Activated B cell treated with CpG ODN at 0.5 μM for 24 hours (primary cell): ENCODE measurements around the gene PSENEN. TPM values are rescaled to one million over a fixed set of nuclear protein-coding genes. Genes with fewer than 3 reads are reported as not detected.
A peak's percentile ranks its signal among the peaks of the same experiment; 100 is the strongest.

Source experiments
- ATAC-seq: fragments of 200-7000 bp; cut with Tn5 transposase; one replicate; pipeline ENCODE4 v1.10.0; 2021; ENCODE audit warnings: low read depth, mild to moderate bottlenecking, moderate library complexity
- CTCF ChIA-PET: fragments of 350-600 bp; sonication (Branson Sonifier 250); formaldehyde crosslinking; loops from one replicate; lab custom pipeline; 2021; ENCODE audit warnings: antibody characterized with exemption; lab: Charles Lee
- POLR2A ChIA-PET: fragments of 350-600 bp; sonication (Branson Sonifier 250); formaldehyde crosslinking; loops from one replicate; lab custom pipeline; 2021; ENCODE audit warnings: antibody characterized with exemption; lab: Charles Lee
- DNase-seq: peaks from one replicate; pipeline ENCODE4 v3.0.0; 2022
- H3K27ac Mint-ChIP-seq: one replicate; pipeline ENCODE4 v1.8.0; 2020; ENCODE audit warnings: mixed read lengths
- H3K27me3 Mint-ChIP-seq: one replicate; pipeline ENCODE4 v1.8.0; 2021; ENCODE audit warnings: mixed read lengths
- H3K36me3 Mint-ChIP-seq: one replicate; pipeline ENCODE4 v1.8.0; 2021; ENCODE audit warnings: low read depth, mixed read lengths
- H3K4me1 Mint-ChIP-seq: one replicate; pipeline ENCODE4 v1.8.0; 2021; ENCODE audit warnings: mixed read lengths
- H3K4me3 Mint-ChIP-seq: one replicate; pipeline ENCODE4 v1.8.0; 2020; ENCODE audit warnings: mild to moderate bottlenecking, mixed read lengths
- H3K9me3 Mint-ChIP-seq: one replicate; pipeline ENCODE4 v1.8.0; 2020; ENCODE audit warnings: mixed read lengths
- intact Hi-C: fragments of 100-400 bp; cut with micrococcal nuclease; formaldehyde crosslinking; loops from one replicate; pipeline ENCODE4 v1.15.1; 2024
- total RNA-seq: library from RNA; stranded (reverse); gene quantifications from 2 replicates; pipeline ENCODE4 v1.2.3, GENCODE V29; 2022
- TF ChIP-seq, protein P1 (sequence below): fragments of 200-600 bp; IDR thresholded peaks from one replicate; pipeline ENCODE4 v1.8.0; 2022; ENCODE audit warnings: antibody characterized with exemption, mild to moderate bottlenecking

Gene PSENEN
- total RNA-seq, 1 donor from 2014 or later, result 45.0 TPM

DNA sequence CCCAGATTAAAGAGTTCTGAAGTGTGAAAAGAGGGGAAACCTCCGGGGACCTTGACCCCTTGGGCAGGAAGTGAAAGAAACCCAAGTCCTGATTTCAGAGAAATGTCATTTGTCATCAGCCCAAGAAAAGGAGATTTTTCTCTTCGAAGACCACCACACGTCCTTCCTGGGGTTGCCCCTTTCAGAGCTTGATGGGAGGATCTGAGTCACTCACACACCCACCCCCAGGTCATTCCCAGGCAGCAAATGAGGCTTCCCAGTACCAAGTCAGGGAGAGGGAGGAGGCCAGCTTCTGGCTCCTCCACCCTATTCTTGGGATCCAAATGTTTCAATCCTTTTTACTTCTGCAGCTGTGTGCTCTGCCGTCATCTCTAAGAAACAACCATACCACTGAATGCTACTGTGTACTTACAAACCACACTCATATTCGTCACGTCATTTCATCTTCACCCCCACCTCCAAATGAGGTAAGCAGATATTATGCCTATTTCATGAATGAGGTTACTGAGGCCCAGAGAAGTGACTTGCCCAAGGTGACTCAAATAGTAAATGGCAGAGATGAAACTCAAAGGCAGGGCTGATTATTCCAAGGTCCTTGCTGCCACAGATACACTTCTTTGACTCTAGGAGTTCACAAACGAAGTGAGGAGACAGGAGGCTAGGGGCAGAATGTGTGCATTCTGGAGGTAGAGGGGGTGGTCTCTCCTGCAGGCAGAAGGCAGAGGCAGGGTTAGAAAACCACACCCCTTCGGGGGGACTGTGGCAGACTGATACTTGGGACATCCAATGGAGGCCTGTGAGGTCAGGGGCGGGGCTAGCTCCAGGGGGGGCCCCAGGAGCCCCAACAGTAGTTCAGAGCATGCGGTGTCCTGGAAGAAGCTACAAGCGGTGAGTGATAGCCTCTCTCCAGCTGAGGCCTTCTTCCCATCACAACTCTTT, 32.6 kb upstream of the PSENEN start:
- DNase-seq, result peak; percentile 42
- CTCF ChIA-PET, result interaction anchor here (5.7 kb wide), 1 partner anchor 17 kb away, joined by 57 read pairs; no protein-coding TSS in a partner anchor
- no peaks in the 10 kb centered on the region for H3K9me3 Mint-ChIP-seq
- H3K4me1 Mint-ChIP-seq, result peaks cover 67% of the 10 kb centered on the region
- intact Hi-C loops, result loop anchor here (5.0 to 10.0 kb wide), 2 partner anchors 366 to 388 kb away; partner anchors contain the start of genes CD22 and FFAR1
- peaks cover 7% of the 10 kb centered on the region for H3K36me3 Mint-ChIP-seq
- TF ChIP-seq, protein P1, sequence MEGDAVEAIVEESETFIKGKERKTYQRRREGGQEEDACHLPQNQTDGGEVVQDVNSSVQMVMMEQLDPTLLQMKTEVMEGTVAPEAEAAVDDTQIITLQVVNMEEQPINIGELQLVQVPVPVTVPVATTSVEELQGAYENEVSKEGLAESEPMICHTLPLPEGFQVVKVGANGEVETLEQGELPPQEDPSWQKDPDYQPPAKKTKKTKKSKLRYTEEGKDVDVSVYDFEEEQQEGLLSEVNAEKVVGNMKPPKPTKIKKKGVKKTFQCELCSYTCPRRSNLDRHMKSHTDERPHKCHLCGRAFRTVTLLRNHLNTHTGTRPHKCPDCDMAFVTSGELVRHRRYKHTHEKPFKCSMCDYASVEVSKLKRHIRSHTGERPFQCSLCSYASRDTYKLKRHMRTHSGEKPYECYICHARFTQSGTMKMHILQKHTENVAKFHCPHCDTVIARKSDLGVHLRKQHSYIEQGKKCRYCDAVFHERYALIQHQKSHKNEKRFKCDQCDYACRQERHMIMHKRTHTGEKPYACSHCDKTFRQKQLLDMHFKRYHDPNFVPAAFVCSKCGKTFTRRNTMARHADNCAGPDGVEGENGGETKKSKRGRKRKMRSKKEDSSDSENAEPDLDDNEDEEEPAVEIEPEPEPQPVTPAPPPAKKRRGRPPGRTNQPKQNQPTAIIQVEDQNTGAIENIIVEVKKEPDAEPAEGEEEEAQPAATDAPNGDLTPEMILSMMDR, result no peak
- peak overlapping the region; percentile 93 for H3K4me3 Mint-ChIP-seq
- POLR2A ChIA-PET, result interaction anchor here (0.5 to 7.2 kb wide), 11 partner anchors 14 to 393 kb away, joined by 4 to 238 read pairs (median 6); partner anchors contain the start of genes COX6B1, IGFLR1, LIN37 and NFKBID
- peak overlapping the region; percentile 96 for H3K27ac Mint-ChIP-seq
- peak; percentile 1 for ATAC-seq
- H3K27me3 Mint-ChIP-seq, result no peaks in the 10 kb centered on the region

DNA sequence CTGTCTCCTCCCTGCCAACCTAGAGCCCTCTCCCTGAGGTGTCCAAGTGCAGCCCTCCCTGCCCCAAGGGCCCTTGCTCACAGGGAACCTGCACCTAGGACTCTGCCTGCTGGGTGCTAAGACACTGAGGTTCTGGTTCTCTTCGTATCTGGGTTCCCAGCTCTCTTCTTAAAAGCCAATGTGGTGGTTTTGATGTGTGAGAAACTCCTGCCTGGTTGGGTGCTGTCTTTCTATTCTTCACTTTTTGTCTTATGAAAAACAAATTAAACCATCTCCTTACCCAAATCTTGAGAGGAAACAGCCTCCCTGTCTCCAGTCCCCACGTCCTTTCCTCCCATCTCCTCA, 32.0 kb upstream of the PSENEN start:
- H3K27me3 Mint-ChIP-seq, result no peaks in the 10 kb centered on the region
- peaks cover 7% of the 10 kb centered on the region for H3K36me3 Mint-ChIP-seq
- TF ChIP-seq, protein P1, result no peak
- peak overlapping the region; percentile 93 for H3K4me3 Mint-ChIP-seq
- H3K27ac Mint-ChIP-seq, result peak overlapping the region; percentile 96
- intact Hi-C loops, result loop anchor here (5.0 to 10.0 kb wide), 2 partner anchors 366 to 389 kb away; partner anchors contain the start of genes CD22 and FFAR1
- DNase-seq (no peak), ATAC-seq (no peak)
- ChIA-PET CTCF (interaction anchor here (5.7 kb wide), 1 partner anchor 17 kb away, joined by 57 read pairs; no protein-coding TSS in a partner anchor), POLR2A (interaction anchor here (0.6 to 7.2 kb wide), 7 partner anchors 14 to 103 kb away, joined by 5 to 238 read pairs (median 7); partner anchors contain the start of genes COX6B1, IGFLR1, LIN37 and PSENEN)
- H3K4me1 Mint-ChIP-seq, result peaks cover 68% of the 10 kb centered on the region
- no peaks in the 10 kb centered on the region for H3K9me3 Mint-ChIP-seq

DNA sequence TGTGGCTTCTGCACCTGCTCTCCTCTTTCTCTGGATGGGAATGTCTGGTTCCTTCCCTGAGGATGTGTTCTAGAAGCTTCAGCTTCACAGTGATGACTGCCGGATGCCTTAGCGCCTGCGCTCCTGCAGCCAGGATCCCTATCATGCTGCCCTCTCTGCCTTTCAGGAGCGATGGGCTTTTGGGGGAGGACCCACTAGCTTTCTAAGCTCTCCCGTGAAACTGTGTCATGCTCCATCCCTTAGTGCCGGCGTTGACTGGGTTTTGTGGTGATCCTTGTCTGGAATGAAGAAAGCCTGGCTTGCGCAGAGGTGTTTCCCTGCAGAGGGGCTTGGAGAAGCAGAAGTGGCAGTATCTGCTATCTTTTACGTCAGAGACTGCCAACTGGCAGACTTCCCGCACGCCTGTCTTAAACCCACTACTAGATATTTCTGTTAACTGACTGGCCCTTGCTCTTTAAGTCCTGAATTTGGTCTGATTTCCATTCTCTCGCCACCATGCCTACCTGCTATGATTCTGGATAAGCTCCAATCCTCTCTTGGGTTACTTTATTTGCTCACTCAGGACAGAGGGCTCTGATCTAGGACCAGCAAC, 31.5 kb upstream of the PSENEN start:
- H3K4me1 Mint-ChIP-seq, result peaks cover 74% of the 10 kb centered on the region
- H3K27me3 Mint-ChIP-seq, result no peaks in the 10 kb centered on the region
- ATAC-seq (no peak), DNase-seq (no peak)
- peak overlapping the region; percentile 93 for H3K4me3 Mint-ChIP-seq
- ChIA-PET POLR2A (interaction anchor here (1.7 to 7.2 kb wide), 5 partner anchors 15 to 66 kb away, joined by 5 to 238 read pairs (median 29); partner anchors contain the start of genes COX6B1, IGFLR1, LIN37 and PSENEN), CTCF (interaction anchor here (1.4 to 5.7 kb wide), 3 partner anchors 12 to 21 kb away, joined by 5 to 57 read pairs (median 6); no protein-coding TSS in a partner anchor)
- H3K9me3 Mint-ChIP-seq, result no peaks in the 10 kb centered on the region
- peaks cover 7% of the 10 kb centered on the region for H3K36me3 Mint-ChIP-seq
- peak overlapping the region; percentile 96 for H3K27ac Mint-ChIP-seq
- intact Hi-C loops, result loop anchor here (5.0 to 10.0 kb wide), 2 partner anchors 367 to 389 kb away; partner anchors contain the start of genes CD22 and FFAR1
- TF ChIP-seq, protein P1, result no peak

DNA sequence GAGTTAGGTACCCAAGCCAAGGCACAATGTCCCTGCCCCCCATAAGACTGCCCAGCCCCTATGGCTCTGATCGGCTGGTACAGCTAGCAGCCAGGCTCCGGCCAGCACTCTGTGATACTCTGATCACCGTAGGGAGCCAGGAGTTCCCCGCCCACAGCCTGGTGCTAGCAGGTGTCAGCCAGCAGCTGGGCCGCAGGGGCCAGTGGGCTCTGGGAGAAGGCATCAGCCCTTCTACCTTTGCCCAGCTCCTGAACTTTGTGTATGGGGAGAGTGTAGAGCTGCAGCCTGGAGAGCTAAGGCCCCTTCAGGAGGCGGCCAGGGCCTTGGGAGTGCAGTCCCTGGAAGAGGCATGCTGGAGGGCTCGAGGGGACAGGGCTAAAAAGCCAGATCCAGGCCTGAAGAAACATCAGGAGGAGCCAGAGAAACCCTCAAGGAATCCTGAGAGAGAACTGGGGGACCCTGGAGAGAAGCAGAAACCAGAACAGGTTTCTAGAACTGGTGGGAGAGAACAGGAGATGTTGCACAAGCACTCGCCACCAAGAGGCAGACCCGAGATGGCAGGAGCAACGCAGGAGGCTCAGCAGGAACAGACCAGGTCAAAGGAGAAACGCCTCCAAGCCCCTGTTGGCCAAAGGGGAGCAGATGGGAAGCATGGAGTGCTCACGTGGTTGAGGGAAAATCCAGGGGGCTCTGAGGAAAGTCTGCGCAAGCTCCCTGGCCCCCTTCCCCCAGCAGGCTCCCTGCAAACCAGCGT, 30.7 kb upstream of the PSENEN start:
- peak overlapping the region; percentile 97 for H3K27ac Mint-ChIP-seq
- H3K4me1 Mint-ChIP-seq, result peaks cover 80% of the 10 kb centered on the region
- POLR2A ChIA-PET, result interaction anchor here (0.6 to 7.2 kb wide), 6 partner anchors 16 to 107 kb away, joined by 5 to 238 read pairs (median 18); partner anchors contain the start of genes COX6B1, IGFLR1, PSENEN and U2AF1L4
- TF ChIP-seq, protein P1, result no peak
- H3K9me3 Mint-ChIP-seq, result no peaks in the 10 kb centered on the region
- CTCF ChIA-PET, result interaction anchor here (1.4 to 5.7 kb wide), 3 partner anchors 13 to 22 kb away, joined by 5 to 57 read pairs (median 6); no protein-coding TSS in a partner anchor
- peaks cover 11% of the 10 kb centered on the region for H3K36me3 Mint-ChIP-seq
- ATAC-seq (no peak), DNase-seq (no peak)
- intact Hi-C loops, result loop anchor here (5.0 to 10.0 kb wide), 2 partner anchors 367 to 390 kb away; partner anchors contain the start of genes CD22 and FFAR1
- H3K27me3 Mint-ChIP-seq, result no peaks in the 10 kb centered on the region
- H3K4me3 Mint-ChIP-seq, result peak overlapping the region; percentile 93
